WTC11 (cell line): ENCODE measurements around the gene FAM50B. TPM values are rescaled to one million over a fixed set of nuclear protein-coding genes. Genes with fewer than 3 reads are reported as not detected.

ENCODE experiments used
- ATAC-seq: fragments of 200-7000 bp; cut with Tn5 transposase; 2 replicates; pipeline ENCODE4 v1.10.0; 2021; ENCODE audit warnings: mild to moderate bottlenecking, moderate library complexity
- CTCF ChIA-PET: fragments of 300-600 bp; sonication (Branson Sonifier 250); formaldehyde crosslinking; loops from one replicate; lab custom pipeline; 2021; ENCODE audit warnings: antibody characterized with exemption; lab: Charles Lee
- POLR2A ChIA-PET: fragments of 350-600 bp; sonication (Branson Sonifier 250); formaldehyde crosslinking; loops from one replicate; lab custom pipeline; 2021; ENCODE audit warnings: antibody characterized with exemption; lab: Charles Lee
- DNase-seq: peaks from one replicate; pipeline ENCODE4 v3.0.0; 2021; ENCODE audit warnings: low spot score
- H3K27ac Mint-ChIP-seq: 2 replicates; pipeline ENCODE4 v1.8.0; 2021; ENCODE audit warnings: mixed read lengths
- H3K27me3 Mint-ChIP-seq: 2 replicates; pipeline ENCODE4 v1.8.0; 2021; ENCODE audit warnings: low read depth, mild to moderate bottlenecking, moderate library complexity, mixed read lengths
- H3K36me3 Mint-ChIP-seq: 2 replicates; pipeline ENCODE4 v1.8.0; 2021; ENCODE audit warnings: mixed read lengths
- H3K4me1 Mint-ChIP-seq: 2 replicates; pipeline ENCODE4 v1.8.0; 2022; ENCODE audit warnings: mixed read lengths
- H3K4me3 Mint-ChIP-seq: 2 replicates; pipeline ENCODE4 v1.8.0; 2021; ENCODE audit warnings: mild to moderate bottlenecking, moderate library complexity, mixed read lengths
- H3K9me3 Mint-ChIP-seq: 2 replicates; pipeline ENCODE4 v1.8.0; 2021; ENCODE audit warnings: mixed read lengths
- ATF1 ChIP-seq: sonication (generic); formaldehyde crosslinking; IDR thresholded peaks from 2 replicates; pipeline ENCODE4 v1.8.1; 2023; ENCODE audit warnings: mild to moderate bottlenecking, moderate library complexity, missing genetic modification reagents
- ATF3 ChIP-seq: sonication (generic); formaldehyde crosslinking; conservative IDR thresholded peaks from 2 replicates; pipeline ENCODE4 v1.8.1; 2022; ENCODE audit warnings: mild to moderate bottlenecking, missing genetic modification reagents
- CBFB ChIP-seq: sonication (generic); formaldehyde crosslinking; IDR thresholded peaks from 2 replicates; pipeline ENCODE4 v1.8.1; 2022; ENCODE audit warnings: mild to moderate bottlenecking, low read depth, missing genetic modification reagents
- ETV6 ChIP-seq: sonication (generic); formaldehyde crosslinking; IDR thresholded peaks from 2 replicates; pipeline ENCODE4 v1.8.1; 2022; ENCODE audit warnings: mild to moderate bottlenecking, missing genetic modification reagents
- HMGA2 ChIP-seq: fragments of 250-450 bp; sonication (Bioruptor Pico); IDR thresholded peaks from 2 replicates; pipeline ENCODE4 v1.4.0; 2021; ENCODE audit warnings: mild to moderate bottlenecking, moderate library complexity
- JAZF1 ChIP-seq: fragments of 250-450 bp; sonication (Bioruptor Pico); IDR thresholded peaks from 2 replicates; pipeline ENCODE4 v1.9.0; 2021; ENCODE audit warnings: moderate library complexity, mild to moderate bottlenecking, inconsistent platforms
- MAX ChIP-seq: sonication (generic); formaldehyde crosslinking; IDR thresholded peaks from 2 replicates; pipeline ENCODE4 v1.8.0; 2022; ENCODE audit warnings: mild to moderate bottlenecking, missing genetic modification reagents
- MXD4 ChIP-seq: fragments of 250-450 bp; sonication (Bioruptor Pico); IDR thresholded peaks from 2 replicates; pipeline ENCODE4 v1.8.0; 2021; ENCODE audit warnings: mild to moderate bottlenecking, moderate library complexity, borderline replicate concordance
- MYBL2 ChIP-seq: sonication (generic); formaldehyde crosslinking; IDR thresholded peaks from 2 replicates; pipeline ENCODE4 v1.8.1; 2023; ENCODE audit warnings: mild to moderate bottlenecking, moderate library complexity, missing genetic modification reagents
- NFATC4 ChIP-seq: fragments of 250-450 bp; sonication (Bioruptor Pico); IDR thresholded peaks from 2 replicates; pipeline ENCODE4 v1.9.0; 2021; ENCODE audit warnings: mild to moderate bottlenecking
- NFYB ChIP-seq: sonication (generic); formaldehyde crosslinking; conservative IDR thresholded peaks from 2 replicates; pipeline ENCODE4 v1.8.0; 2022; ENCODE audit warnings: low read depth, missing genetic modification reagents
- OVOL2 ChIP-seq: fragments of 250-450 bp; sonication (Bioruptor Pico); IDR thresholded peaks from 2 replicates; pipeline ENCODE4 v1.9.0; 2021; ENCODE audit warnings: mild to moderate bottlenecking, borderline replicate concordance
- PRDM15 ChIP-seq: sonication (generic); formaldehyde crosslinking; IDR thresholded peaks from 2 replicates; pipeline ENCODE4 v1.8.0; 2022; ENCODE audit warnings: missing genetic modification reagents
- RORB ChIP-seq: fragments of 250-450 bp; sonication (Bioruptor Pico); IDR thresholded peaks from 2 replicates; pipeline ENCODE4 v1.9.0; 2021; ENCODE audit warnings: mild to moderate bottlenecking
- TEAD1 ChIP-seq: sonication (generic); formaldehyde crosslinking; IDR thresholded peaks from 2 replicates; pipeline ENCODE4 v1.8.0; 2022; ENCODE audit warnings: mild to moderate bottlenecking, missing genetic modification reagents
- ZBTB21 ChIP-seq: sonication (generic); formaldehyde crosslinking; IDR thresholded peaks from 2 replicates; pipeline ENCODE4 v1.8.1; 2023; ENCODE audit warnings: mild to moderate bottlenecking, missing genetic modification reagents, borderline replicate concordance
- ZNF317 ChIP-seq: sonication (generic); formaldehyde crosslinking; IDR thresholded peaks from 2 replicates; pipeline ENCODE4 v1.8.1; 2023; ENCODE audit warnings: low read depth, mild to moderate bottlenecking, moderate library complexity, missing genetic modification reagents, borderline replicate concordance
- total RNA-seq: library from RNA; stranded (reverse); gene quantifications from 3 replicates; pipeline ENCODE4 v1.2.3, GENCODE V29; 2021
- TF ChIP-seq, protein P1 (sequence below): fragments of 250-450 bp; sonication (Bioruptor Pico); IDR thresholded peaks from 2 replicates; pipeline ENCODE4 v1.9.0; 2021; ENCODE audit warnings: mild to moderate bottlenecking
- TF ChIP-seq, protein P2 (sequence below): sonication (generic); formaldehyde crosslinking; IDR thresholded peaks from 2 replicates; pipeline ENCODE4 v1.8.0; 2022; ENCODE audit warnings: mild to moderate bottlenecking, missing genetic modification reagents
- TF ChIP-seq, protein P3 (sequence below): sonication (generic); formaldehyde crosslinking; IDR thresholded peaks from 2 replicates; pipeline ENCODE4 v1.8.1; 2022; ENCODE audit warnings: low read depth, missing genetic modification reagents, borderline replicate concordance

The FAM50B gene
- total RNA-seq, 1 experiment from 2014 or later: 2.1 TPM

DNA sequence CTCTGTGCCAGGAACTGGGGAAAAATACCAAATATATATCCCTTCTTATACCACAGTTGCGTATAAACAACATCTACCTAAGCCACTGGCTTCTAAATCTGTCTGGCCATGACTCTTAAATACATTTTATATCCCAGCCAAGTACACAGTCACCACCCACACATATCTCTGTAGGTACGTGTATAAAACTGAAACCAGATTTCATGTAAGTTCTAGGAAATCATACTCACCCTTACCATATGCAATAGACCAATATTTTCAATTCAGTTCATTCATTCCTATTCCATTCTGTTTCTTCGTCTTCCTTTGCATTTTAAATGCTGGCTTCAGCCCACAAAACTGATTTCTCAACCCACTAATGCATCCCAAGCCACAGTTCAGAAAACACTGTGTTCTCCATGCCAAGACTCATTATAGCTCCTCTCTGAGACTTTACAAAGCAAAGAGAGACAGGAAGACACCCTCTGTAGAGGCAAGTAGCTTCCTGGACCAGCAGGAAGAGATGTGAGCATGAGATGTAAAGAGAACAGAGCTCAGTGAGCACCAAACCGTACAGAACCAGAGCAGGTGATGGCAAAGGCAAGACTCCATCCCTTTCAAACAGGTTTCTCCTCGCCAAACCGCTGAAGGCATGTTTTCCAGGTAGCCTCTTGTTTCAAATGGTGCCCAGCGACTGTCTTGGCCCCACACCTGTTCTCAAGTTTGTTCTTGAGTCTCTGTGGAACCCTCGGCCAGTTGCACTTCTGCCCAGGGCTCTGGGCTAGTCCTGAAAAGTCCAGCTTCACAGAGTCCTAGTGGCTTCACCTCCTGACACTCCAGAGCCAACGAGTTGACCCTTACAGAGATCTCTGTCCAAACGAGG, 18.7 kb downstream of the FAM50B start:
- H3K36me3 Mint-ChIP-seq: no peaks in the 10 kb centered on the region
- CTCF ChIA-PET: interaction anchor here (1.5 to 5.7 kb wide), 3 partner anchors 15 to 123 kb away, joined by 3 to 39 read pairs (median 4); partner anchors contain the start of gene FAM50B
- H3K9me3 Mint-ChIP-seq: peaks cover 8% of the 10 kb centered on the region

GRCh38 chr6:3868544-3868943, 19.4 kb downstream of the FAM50B start:
- Mint-ChIP-seq H3K4me1 (peaks cover 11% of the 10 kb centered on the region), H3K27ac (no peak overlapping the region), H3K9me3 (peaks cover 8% of the 10 kb centered on the region), H3K36me3 (no peaks in the 10 kb centered on the region), H3K4me3 (no peak overlapping the region), H3K27me3 (no peaks in the 10 kb centered on the region)
- TF ChIP-seq JAZF1 (CRISPR knock-in tag) (no peak), ETV6 (CRISPR knock-in tag) (no peak), PRDM15 (CRISPR knock-in tag) (no peak), TEAD1 (CRISPR knock-in tag) (no peak), ZNF317 (CRISPR knock-in tag) (no peak), ZBTB21 (CRISPR knock-in tag) (no peak), CBFB (CRISPR knock-in tag) (no peak), RORB (CRISPR knock-in tag) (no peak), MAX (CRISPR knock-in tag) (no peak), MXD4 (CRISPR knock-in tag) (no peak), OVOL2 (no peak), ATF1 (CRISPR knock-in tag) (no peak), HMGA2 (no peak), MYBL2 (CRISPR knock-in tag) (no peak), NFATC4 (CRISPR knock-in tag) (no peak)
- TF ChIP-seq, protein P1, sequence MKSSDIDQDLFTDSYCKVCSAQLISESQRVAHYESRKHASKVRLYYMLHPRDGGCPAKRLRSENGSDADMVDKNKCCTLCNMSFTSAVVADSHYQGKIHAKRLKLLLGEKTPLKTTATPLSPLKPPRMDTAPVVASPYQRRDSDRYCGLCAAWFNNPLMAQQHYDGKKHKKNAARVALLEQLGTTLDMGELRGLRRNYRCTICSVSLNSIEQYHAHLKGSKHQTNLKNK (CRISPR knock-in tag): no peak
- TF ChIP-seq, protein P2, sequence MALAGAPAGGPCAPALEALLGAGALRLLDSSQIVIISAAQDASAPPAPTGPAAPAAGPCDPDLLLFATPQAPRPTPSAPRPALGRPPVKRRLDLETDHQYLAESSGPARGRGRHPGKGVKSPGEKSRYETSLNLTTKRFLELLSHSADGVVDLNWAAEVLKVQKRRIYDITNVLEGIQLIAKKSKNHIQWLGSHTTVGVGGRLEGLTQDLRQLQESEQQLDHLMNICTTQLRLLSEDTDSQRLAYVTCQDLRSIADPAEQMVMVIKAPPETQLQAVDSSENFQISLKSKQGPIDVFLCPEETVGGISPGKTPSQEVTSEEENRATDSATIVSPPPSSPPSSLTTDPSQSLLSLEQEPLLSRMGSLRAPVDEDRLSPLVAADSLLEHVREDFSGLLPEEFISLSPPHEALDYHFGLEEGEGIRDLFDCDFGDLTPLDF (CRISPR knock-in tag): no peak
- TF ChIP-seq, protein P3, sequence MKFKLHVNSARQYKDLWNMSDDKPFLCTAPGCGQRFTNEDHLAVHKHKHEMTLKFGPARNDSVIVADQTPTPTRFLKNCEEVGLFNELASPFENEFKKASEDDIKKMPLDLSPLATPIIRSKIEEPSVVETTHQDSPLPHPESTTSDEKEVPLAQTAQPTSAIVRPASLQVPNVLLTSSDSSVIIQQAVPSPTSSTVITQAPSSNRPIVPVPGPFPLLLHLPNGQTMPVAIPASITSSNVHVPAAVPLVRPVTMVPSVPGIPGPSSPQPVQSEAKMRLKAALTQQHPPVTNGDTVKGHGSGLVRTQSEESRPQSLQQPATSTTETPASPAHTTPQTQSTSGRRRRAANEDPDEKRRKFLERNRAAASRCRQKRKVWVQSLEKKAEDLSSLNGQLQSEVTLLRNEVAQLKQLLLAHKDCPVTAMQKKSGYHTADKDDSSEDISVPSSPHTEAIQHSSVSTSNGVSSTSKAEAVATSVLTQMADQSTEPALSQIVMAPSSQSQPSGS (CRISPR knock-in tag): no peak
- ChIA-PET POLR2A (no interaction called here), CTCF (interaction anchor here (5.7 kb wide), 1 partner anchor 19 kb away, joined by 39 read pairs; the partner anchor contains the start of gene FAM50B)
- ATAC-seq: peak; percentile 36
- no peak for DNase-seq

More for the DNA sequence above, 18.7 kb downstream of the FAM50B start:
- no peak for ATAC-seq
- TF ChIP-seq ATF3 (no peak), NFYB (CRISPR knock-in tag) (no peak)
- TF ChIP-seq, all 79 proteins: peak for 0
- Mint-ChIP-seq H3K27me3 (no peaks in the 10 kb centered on the region), H3K4me1 (peaks cover 11% of the 10 kb centered on the region), H3K4me3 (no peak overlapping the region), H3K27ac (no peak overlapping the region)
- POLR2A ChIA-PET: no interaction called here
- DNase-seq: no peak
